Activated T-helper 1 cell treated with anti-CD3 and anti-CD28 coated beads, Interleukin-2, amount 50 U/mL, for 16 hours (primary cell): ENCODE results near the gene WDR83.
A peak's percentile ranks its signal among the peaks of the same experiment; 100 is the strongest.
"Not testable (repeated sequence)": the region's sequence is repeated elsewhere in the genome, so short reads cannot be mapped to it uniquely, and the experiment has no call there.

Source experiments
- DNase-seq, 2 donors: peaks; one replicate each; pipeline ENCODE4 v3.0.0-alpha.2; 2020; ENCODE audit warnings: low read depth in 1 of 2, low spot score in 1 of 2

Gene WDR83

DNA sequence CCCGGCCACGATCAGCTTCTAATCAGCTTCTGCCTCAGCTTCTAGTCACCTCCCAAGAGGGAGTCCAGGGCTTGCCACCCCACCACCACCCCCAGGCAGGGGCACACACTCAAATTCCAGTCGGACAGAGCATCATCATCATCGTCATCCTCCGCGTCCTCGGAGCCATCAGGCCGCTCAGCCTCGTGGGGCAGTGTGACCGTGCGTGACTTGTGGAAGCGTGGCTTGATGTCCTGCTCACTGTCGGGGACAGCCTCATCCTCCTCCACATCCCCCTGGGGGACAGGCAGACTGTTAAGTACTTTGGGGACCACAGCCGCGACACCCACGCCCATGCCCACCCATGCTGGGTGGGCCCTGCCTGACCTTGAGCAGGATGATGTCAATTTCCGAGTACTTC lies 44.6 kb downstream of the WDR83 start:
- DNase-seq = no peak

- not testable (repeated sequence) for DNase-seq
These were observed 45.5 kb downstream of the WDR83 start for GRCh38 chr19:12712077-12712476.

GRCh38 chr19:12713304-12713703 lies 46.7 kb downstream of the WDR83 start:
- not testable (repeated sequence) for DNase-seq

GRCh38 chr19:12715102-12715501 lies 48.5 kb downstream of the WDR83 start:
- no peak for DNase-seq

- no peak for DNase-seq
These were observed 49.3 kb downstream of the WDR83 start for GRCh38 chr19:12715929-12716328.

- no peak for DNase-seq
These were observed 53.7 kb downstream of the WDR83 start for GRCh38 chr19:12720296-12720695.

DNA sequence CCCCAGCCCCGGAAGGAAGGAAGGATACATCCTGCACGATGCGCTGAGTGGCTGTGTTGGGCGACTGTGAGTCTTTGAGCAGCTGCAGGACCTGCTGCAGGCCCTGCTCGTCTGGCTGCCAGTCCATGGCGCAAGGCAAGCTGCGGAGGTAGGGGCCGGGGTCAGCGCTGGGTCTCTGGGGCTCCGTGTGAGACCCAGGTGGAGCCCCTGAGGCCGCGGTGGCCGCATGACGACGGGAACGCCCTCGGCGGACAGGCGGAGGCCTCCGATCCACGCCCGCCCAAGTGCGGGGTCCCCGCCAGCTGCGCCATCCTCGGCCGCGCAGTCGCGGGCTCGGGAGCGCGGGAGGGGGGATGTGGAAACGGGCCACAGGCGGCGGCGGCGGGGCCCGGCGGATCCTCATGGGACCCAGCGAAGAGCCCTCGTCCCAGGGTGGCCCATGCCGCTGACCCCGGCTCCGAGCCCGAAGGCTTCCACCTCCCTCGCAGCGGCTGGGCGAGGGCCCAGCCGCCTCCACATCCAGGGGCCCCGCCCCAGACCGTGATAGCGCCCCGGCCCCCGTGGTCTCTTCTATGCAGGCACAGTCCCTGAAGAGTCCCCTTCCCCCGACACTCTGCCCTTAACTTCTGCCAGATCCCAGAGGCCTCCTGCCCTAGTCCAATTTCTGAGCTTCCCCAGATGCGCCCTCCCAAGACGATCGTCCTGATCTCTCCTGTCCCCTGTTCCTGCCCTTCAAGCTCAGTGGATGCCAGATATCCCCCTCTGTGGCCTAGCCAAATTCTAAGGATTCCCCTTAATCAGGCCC lies 54.4 kb downstream of the WDR83 start:
- DNase-seq = no peak

- no peak for DNase-seq
These were observed 55.3 kb downstream of the WDR83 start for GRCh38 chr19:12721656-12722565.

GRCh38 chr19:12722566-12723380 lies 56.2 kb downstream of the WDR83 start:
- peak; percentile 83 to 88 for DNase-seq

- no peak for DNase-seq
These were observed 56.7 kb downstream of the WDR83 start for GRCh38 chr19:12723381-12723640.

GRCh38 chr19:12723641-12724426 lies 57.2 kb downstream of the WDR83 start, which contains the start of gene TNPO2:
Gene TNPO2 (minus strand): TSS chr19:12723932. CDS start chr19:12720977, 2,955 bp downstream.
- peak in 1 of 2 donors; percentile 36 for DNase-seq
